GM12878 (cell line): Measurements from ENCODE around the gene UBTF. TPM values are rescaled to one million over a fixed set of nuclear protein-coding genes. Genes with fewer than 3 reads are reported as not detected.

Experiments
- CBX3 ChIP-seq: fragments of 200-600 bp; sonication (generic); IDR thresholded peaks from 2 replicates; pipeline ENCODE4 v1.6.1; 2016; ENCODE audit warnings: low read depth, borderline replicate concordance
- CREM ChIP-seq: IDR thresholded peaks from 2 replicates; pipeline ENCODE4 v1.6.1; 2014; ENCODE audit warnings: antibody characterized with exemption, low read depth
- CTCF ChIP-seq, 3 experiments: IDR thresholded peaks in 2 of 3; conservative IDR thresholded peaks in 1 of 3; 2 replicates each; pipeline ENCODE4 v1.5.1; 2011; ENCODE audit warnings: low read depth in 3 of 3, low read length in 3 of 3, mild to moderate bottlenecking in 3 of 3, control low read depth in 2 of 3, moderate library complexity in 2 of 3, inconsistent platforms in 1 of 3, mixed read lengths in 1 of 3; ENCODE audit not compliant: control insufficient read depth in 2 of 3, insufficient read depth in 1 of 3; ENCODE audit errors: extremely low read depth in 1 of 3
- EGR1 ChIP-seq, 2 experiments: IDR thresholded peaks; 1 replicate in 1 of 2; 2 replicates in 1 of 2; pipeline ENCODE4 v1.6.1; 2011 to 2012; ENCODE audit warnings: low read depth in 2 of 2, low read length in 2 of 2, borderline replicate concordance in 1 of 2, mild to moderate bottlenecking in 1 of 2, moderate library complexity in 1 of 2
- HCFC1 ChIP-seq: fragments of 150-350 bp; IDR thresholded peaks from 2 replicates; pipeline ENCODE4 v1.6.1; 2014; ENCODE audit warnings: low read length
- JUND ChIP-seq: IDR thresholded peaks from 2 replicates; pipeline ENCODE4 v1.6.1; 2012; ENCODE audit warnings: low read depth, mild to moderate bottlenecking, low read length, improper control_type of control experiment, moderate library complexity
- LARP7 ChIP-seq: fragments of 450-650 bp; IDR thresholded peaks from 2 replicates; pipeline ENCODE4 v1.6.1; 2017; ENCODE audit warnings: mild to moderate bottlenecking
- MEF2A ChIP-seq: IDR thresholded peaks from 2 replicates; pipeline ENCODE4 v1.6.1; 2011; ENCODE audit warnings: low read depth, mild to moderate bottlenecking, low read length, moderate library complexity; ENCODE audit not compliant: insufficient read depth
- MTA2 ChIP-seq: fragments of 450-650 bp; IDR thresholded peaks from 2 replicates; pipeline ENCODE4 v1.6.1; 2016; ENCODE audit warnings: low read depth, mild to moderate bottlenecking, moderate library complexity
- MXI1 ChIP-seq: fragments of 150-350 bp; IDR thresholded peaks from 2 replicates; pipeline ENCODE4 v1.6.1; 2011; ENCODE audit warnings: low read depth, mild to moderate bottlenecking, inconsistent platforms, low read length, improper control_type of control experiment
- NBN ChIP-seq: fragments of 450-650 bp; IDR thresholded peaks from 2 replicates; pipeline ENCODE4 v1.6.1; 2016
- PAX8 ChIP-seq: fragments of 450-650 bp; IDR thresholded peaks from 2 replicates; pipeline ENCODE4 v1.6.1; 2017; ENCODE audit warnings: mild to moderate bottlenecking, moderate library complexity
- POLR2AphosphoS2 ChIP-seq: IDR thresholded peaks from 2 replicates; pipeline ENCODE4 v1.6.1; 2011; ENCODE audit warnings: low read depth, mild to moderate bottlenecking, low read length, improper control_type of control experiment, moderate library complexity
- POLR2AphosphoS5 ChIP-seq: IDR thresholded peaks from 2 replicates; pipeline ENCODE4 v1.6.1; 2011; ENCODE audit warnings: mild to moderate bottlenecking, low read length, inconsistent platforms
- RB1 ChIP-seq: fragments of 450-650 bp; formaldehyde crosslinking; IDR thresholded peaks from 2 replicates; pipeline ENCODE4 v1.6.1; 2017; ENCODE audit warnings: mild to moderate bottlenecking, borderline replicate concordance
- REST ChIP-seq: IDR thresholded peaks from 2 replicates; pipeline ENCODE4 v1.6.1; 2012; ENCODE audit warnings: mild to moderate bottlenecking, low read depth, low read length
- RUNX3 ChIP-seq: IDR thresholded peaks from 2 replicates; pipeline ENCODE4 v1.6.1; 2012; ENCODE audit warnings: low read length, inconsistent platforms
- SIX5 ChIP-seq: IDR thresholded peaks from 2 replicates; pipeline ENCODE4 v1.6.1; 2011; ENCODE audit warnings: mild to moderate bottlenecking, low read depth, low read length, moderate library complexity; ENCODE audit not compliant: severe bottlenecking
- SP1 ChIP-seq: IDR thresholded peaks from one replicate; pipeline ENCODE4 v1.6.1; 2011; ENCODE audit warnings: low read depth, low read length
- STAT1 ChIP-seq: fragments of 450-650 bp; conservative IDR thresholded peaks from 2 replicates; pipeline ENCODE4 v1.6.1; 2014; ENCODE audit warnings: antibody characterized with exemption, mild to moderate bottlenecking
- TAF1 ChIP-seq: IDR thresholded peaks from 2 replicates; pipeline ENCODE4 v1.6.1; 2011; ENCODE audit warnings: mild to moderate bottlenecking, low read depth, low read length, borderline replicate concordance
- TCF3 ChIP-seq: IDR thresholded peaks from 2 replicates; pipeline ENCODE4 v1.6.1; 2012; ENCODE audit warnings: low read depth, mild to moderate bottlenecking, low read length, borderline replicate concordance; ENCODE audit not compliant: insufficient read depth
- USF1 ChIP-seq: IDR thresholded peaks from 2 replicates; pipeline ENCODE4 v1.6.1; 2011; ENCODE audit warnings: borderline replicate concordance, low read depth, mild to moderate bottlenecking, moderate library complexity, mixed read lengths, low read length; ENCODE audit not compliant: insufficient read depth; ENCODE audit errors: extremely low read length
- YY1 ChIP-seq: IDR thresholded peaks from 2 replicates; pipeline ENCODE4 v1.6.1; 2011; ENCODE audit warnings: low read depth, mild to moderate bottlenecking, low read length
- ZNF217 ChIP-seq: fragments of 450-650 bp; IDR thresholded peaks from 2 replicates; pipeline ENCODE4 v1.6.1; 2017; ENCODE audit warnings: antibody characterized with exemption, mild to moderate bottlenecking
- polyA plus RNA-seq, 11 experiments: library from polyadenylated mRNA; depleted of rRNA in 4 of 11; unstranded in 6 of 11; stranded (reverse) in 5 of 11; fragments of >200 nt; fragmentation: Nextera tagmentation in 4 of 11; fragmentation: Illumina TruSeq in 1 of 11; extraction: Ambion mirVana in 4 of 11; extraction: Trizol in 1 of 11; gene quantifications; 1 replicate in 1 of 11; 2 replicates in 10 of 11; pipeline versions ENCODE4 v1.2.1 to v1.2.3, GENCODE V29; 2011 to 2016; ENCODE audit warnings: inconsistent platforms in 2 of 11, missing spikeins in 2 of 11, low read depth in 1 of 11
- total RNA-seq, 4 experiments: library from RNA; depleted of rRNA in 3 of 4; stranded (reverse); fragments of >200 nt in 3 of 4; fragmentation: Illumina TruSeq in 1 of 4; extraction: Trizol in 1 of 4; gene quantifications; 2 replicates each; pipeline versions ENCODE4 v1.2.1 to v1.2.3, GENCODE V29; 2013 to 2021

The UBTF gene
- total and polyA plus RNA-seq, 10 of the 15 experiments (the other 5 are each of a cell fraction or from before 2014, with no cell fraction given): 2.2 to 124 (median 79.6) TPM

GRCh38 chr17:44219108-44219615 lies 313 bp downstream of the UBTF start (continued):
- TF ChIP-seq HCFC1 (no peak; the same call in 1 of the 2 replicates), SIX5 (no peak), RB1 (peak; percentile 90; the same call in 1 of the 2 replicates), TAF1 (peak; percentile 75; the same call in 1 of the 2 replicates), MEF2A (no peak), MXI1 (peak; percentile 18; the same call in 1 of the 2 replicates), YY1 (peak; percentile 68; the same call in 1 of the 2 replicates), SP1 (no peak), PAX8 (no peak), CTCF (IDR thresholded peaks at IDR 0.05 in 2 of 3, conservative IDR thresholded peaks at IDR 0.05 in 1 of 3; ENCODE audit: control insufficient read depth in 2 of 3, extremely low read depth in 1 of 3, insufficient read depth in 1 of 3, low read depth in 3 of 3, low read length in 3 of 3) (peak; percentile 40 to 49 (median 46); a peak in 5 of 6 replicates), TCF3 (0 out of 2 replicates have a peak, but pooled peaks have one; percentile 19), EGR1 (IDR thresholded peaks at IDR 0.05; ENCODE audit: borderline replicate concordance in 1 of 2, low read depth in 2 of 2, low read length in 2 of 2) (peak in 1 of 2 experiments; percentile 94; a peak in 2 of 3 replicates), CBX3 (no peak), REST (no peak), POLR2AphosphoS2 (no peak), STAT1 (peak; percentile 42; the same call in 1 of the 2 replicates), LARP7 (peak; percentile 99), ZNF217 (peak; percentile 53), MTA2 (no peak), JUND (no peak), RUNX3 (no peak), POLR2AphosphoS5 (peak; percentile 61), NBN (no peak), USF1 (no peak), CREM (no peak)
